Suprapubic skin (tissue), 4 donors: Measurements from ENCODE around the gene TMEM184B. TPM values are rescaled to one million over a fixed set of nuclear protein-coding genes. Genes with fewer than 3 reads are reported as not detected.
A peak's percentile ranks its signal among the peaks of the same experiment; 100 is the strongest.

Source experiments
- DNase-seq, 2 donors: peaks; one replicate each; pipeline ENCODE4 v3.0.0-alpha.2; 2019; ENCODE audit warnings: low spot score in 2 of 2
- H3K27ac ChIP-seq: fragments of 200-600 bp; sonication (generic); one replicate; pipeline ENCODE4 v1.5.1; 2019
- H3K27me3 ChIP-seq: fragments of 200-600 bp; sonication (generic); one replicate; pipeline ENCODE4 v1.5.1; 2019
- H3K36me3 ChIP-seq: fragments of 200-600 bp; sonication (generic); one replicate; pipeline ENCODE4 v1.5.1; 2019
- H3K4me1 ChIP-seq: fragments of 200-600 bp; sonication (generic); one replicate; pipeline ENCODE4 v1.5.1; 2019
- H3K4me3 ChIP-seq: fragments of 200-600 bp; sonication (generic); one replicate; pipeline ENCODE4 v1.5.1; 2019; ENCODE audit warnings: mild to moderate bottlenecking
- H3K9me3 ChIP-seq: fragments of 200-600 bp; sonication (generic); one replicate; pipeline ENCODE4 v1.5.1; 2019
- CTCF ChIP-seq, 2 donors: fragments of 200-600 bp in 1 of 2; fragments of 450-650 bp in 1 of 2; sonication (generic) in 1 of 2; IDR thresholded peaks; one replicate each; pipeline ENCODE4 v1.5.1; 2016 to 2019; ENCODE audit warnings: antibody characterized with exemption in 2 of 2, mild to moderate bottlenecking in 1 of 2, moderate library complexity in 1 of 2
- EP300 ChIP-seq: sonication (generic); formaldehyde crosslinking; IDR thresholded peaks from one replicate; pipeline ENCODE4 v1.6.1; 2017; ENCODE audit warnings: antibody characterized with exemption
- POLR2A ChIP-seq, 2 donors: fragments of 450-650 bp; IDR thresholded peaks; one replicate each; pipeline ENCODE4 v1.6.1; 2017; ENCODE audit warnings: antibody characterized with exemption in 2 of 2, mild to moderate bottlenecking in 2 of 2, moderate library complexity in 2 of 2
- POLR2AphosphoS5 ChIP-seq, 3 donors: sonication (generic); formaldehyde crosslinking; IDR thresholded peaks; one replicate each; pipeline ENCODE4 v1.6.1; 2017; ENCODE audit warnings: antibody characterized with exemption in 3 of 3
- WGBS: methylation state at CpG from one replicate; pipeline ENCODE4 v1.1.5; 2018; 5-methylcytosine and 5-hydroxymethylcytosine counted together
- total RNA-seq, 4 donors: library from RNA; depleted of rRNA; stranded (reverse); fragments of >200 nt; gene quantifications; one replicate each; pipeline ENCODE4 v1.1.0, GENCODE V29; 2016

Gene TMEM184B
- total RNA-seq, 4 donors from 2014 or later: 41.5 to 54.9 (median 46.0) TPM

- no CpG with 5 or more reads among the region's 85 CpGs for WGBS
Measured at GRCh38 chr22:38201711-38202436, 70.9 kb downstream of the TMEM184B start, which contains the start of gene MAFF. Gene MAFF, plus strand, starts transcription at chr22:38201994. Its CDS starts 11,860 bp downstream, at chr22:38213854.

GRCh38 chr22:38201371-38201710, 71.5 kb downstream of the TMEM184B start:
- TF ChIP-seq POLR2AphosphoS5 (IDR thresholded peaks at IDR 0.05) (no peak), CTCF (IDR thresholded peaks at IDR 0.05) (no peak), POLR2A (IDR thresholded peaks at IDR 0.05) (no peak), EP300 (no peak)
- Histone ChIP-seq H3K27ac (peak overlapping the region; percentile 100), H3K36me3 (no peaks in the 10 kb centered on the region), H3K27me3 (no peaks in the 10 kb centered on the region), H3K9me3 (no peaks in the 10 kb centered on the region), H3K4me1 (peaks cover 37% of the 10 kb centered on the region), H3K4me3 (peak overlapping the region; percentile 95)
- WGBS: 16% methylated on average over 8 of the region's 8 CpGs
- DNase-seq: peak in 1 of 2 donors; percentile 72

More at GRCh38 chr22:38201711-38202436, 70.9 kb downstream of the TMEM184B start, which contains the start of gene MAFF:
- peak; percentile 72 to 98 (median 95) for TF ChIP-seq POLR2AphosphoS5 (IDR thresholded peaks at IDR 0.05)
- TF ChIP-seq POLR2A (IDR thresholded peaks at IDR 0.05): peak; percentile 88 to 96
- no peak for TF ChIP-seq CTCF (IDR thresholded peaks at IDR 0.05)
- TF ChIP-seq EP300: no peak
- Histone ChIP-seq H3K27me3 (no peaks in the 10 kb centered on the region), H3K27ac (peak within 1 kb of the TSS; percentile 100), H3K4me1 (peaks cover 37% of the 10 kb centered on the region), H3K36me3 (no peaks in the 10 kb centered on the region), H3K9me3 (no peaks in the 10 kb centered on the region), H3K4me3 (peak within 1 kb of the TSS; percentile 95)
- DNase-seq: peak; percentile 97 to 98

GRCh38 chr22:38199826-38200559, 72.8 kb downstream of the TMEM184B start:
- Histone ChIP-seq H3K4me1 (peaks cover 27% of the 10 kb centered on the region), H3K27me3 (no peaks in the 10 kb centered on the region), H3K27ac (no peak overlapping the region), H3K9me3 (no peaks in the 10 kb centered on the region), H3K36me3 (no peaks in the 10 kb centered on the region), H3K4me3 (no peak overlapping the region)
- peak in 1 of 2 donors; percentile 60 for DNase-seq
- TF ChIP-seq EP300: no peak
- no peak for TF ChIP-seq POLR2A (IDR thresholded peaks at IDR 0.05)
- no peak for TF ChIP-seq POLR2AphosphoS5 (IDR thresholded peaks at IDR 0.05)
- TF ChIP-seq CTCF (IDR thresholded peaks at IDR 0.05): no peak
- 81% methylated on average over 8 of the region's 10 CpGs for WGBS

- no peak overlapping the region for H3K27ac ChIP-seq
Measured at GRCh38 chr22:38196791-38197419, 75.9 kb downstream of the TMEM184B start.

GRCh38 chr22:38193580-38193979, 79.2 kb downstream of the TMEM184B start:
- no peak overlapping the region for H3K27ac ChIP-seq
- no peak overlapping the region for H3K4me3 ChIP-seq
- no peaks in the 10 kb centered on the region for H3K9me3 ChIP-seq
- no peaks in the 10 kb centered on the region for H3K4me1 ChIP-seq
- TF ChIP-seq POLR2A (IDR thresholded peaks at IDR 0.05): no peak
- no peak for TF ChIP-seq POLR2AphosphoS5 (IDR thresholded peaks at IDR 0.05)
- no peak for TF ChIP-seq CTCF (IDR thresholded peaks at IDR 0.05)
- TF ChIP-seq EP300: no peak
- no peaks in the 10 kb centered on the region for H3K36me3 ChIP-seq
- no peaks in the 10 kb centered on the region for H3K27me3 ChIP-seq
- 76% methylated on average over 6 of the region's 6 CpGs for WGBS
- DNase-seq: no peak

More at GRCh38 chr22:38196791-38197419, 75.9 kb downstream of the TMEM184B start:
- Histone ChIP-seq H3K4me1 (peaks cover 6% of the 10 kb centered on the region), H3K27me3 (no peaks in the 10 kb centered on the region), H3K4me3 (no peak overlapping the region), H3K36me3 (no peaks in the 10 kb centered on the region), H3K9me3 (no peaks in the 10 kb centered on the region)
- no peak for DNase-seq
- 57% methylated on average over 16 of the region's 19 CpGs for WGBS
- TF ChIP-seq POLR2AphosphoS5 (IDR thresholded peaks at IDR 0.05): no peak
